Fibroblast of skin of right biceps (primary cell): Measurements from ENCODE around the gene HAPLN1.

Source experiments
- DNase-seq: peaks from one replicate; pipeline ENCODE4 v3.0.0-alpha.2; 2013

Gene HAPLN1

GRCh38 chr5:83636156-83636555 lies 84.5 kb downstream of the HAPLN1 start:
- peak; percentile 37 for DNase-seq

DNA sequence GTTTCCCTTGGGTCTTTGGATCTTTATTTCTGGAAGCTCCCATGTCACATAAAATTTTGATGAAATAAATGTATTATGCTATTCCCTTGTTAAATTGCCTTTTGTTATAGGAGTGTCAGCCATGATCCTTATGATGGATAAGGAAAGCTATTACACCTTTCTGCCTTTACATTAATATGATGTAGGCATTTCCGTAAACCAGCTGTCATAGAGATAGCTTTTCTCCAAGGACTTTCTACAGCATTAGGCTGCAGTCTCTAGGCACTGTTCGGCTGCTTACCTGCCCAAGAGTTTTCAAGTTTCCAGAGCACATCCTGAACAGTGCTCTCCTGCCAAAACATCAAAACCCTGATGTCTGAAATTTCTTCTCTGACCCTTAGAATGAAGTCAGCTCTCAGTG lies 87.4 kb downstream of the HAPLN1 start:
- DNase-seq, result no peak

GRCh38 chr5:83632874-83633273 lies 87.8 kb downstream of the HAPLN1 start:
- peak; percentile 42 for DNase-seq

GRCh38 chr5:83628360-83628759 lies 92.3 kb downstream of the HAPLN1 start:
- DNase-seq, result peak; percentile 3

GRCh38 chr5:83614841-83615240 lies 105.8 kb downstream of the HAPLN1 start:
- no peak for DNase-seq

GRCh38 chr5:83608122-83608521 lies 112.5 kb downstream of the HAPLN1 start:
- DNase-seq, result peak; percentile 41

GRCh38 chr5:83595217-83595616 lies 125.4 kb downstream of the HAPLN1 start:
- no peak for DNase-seq

DNA sequence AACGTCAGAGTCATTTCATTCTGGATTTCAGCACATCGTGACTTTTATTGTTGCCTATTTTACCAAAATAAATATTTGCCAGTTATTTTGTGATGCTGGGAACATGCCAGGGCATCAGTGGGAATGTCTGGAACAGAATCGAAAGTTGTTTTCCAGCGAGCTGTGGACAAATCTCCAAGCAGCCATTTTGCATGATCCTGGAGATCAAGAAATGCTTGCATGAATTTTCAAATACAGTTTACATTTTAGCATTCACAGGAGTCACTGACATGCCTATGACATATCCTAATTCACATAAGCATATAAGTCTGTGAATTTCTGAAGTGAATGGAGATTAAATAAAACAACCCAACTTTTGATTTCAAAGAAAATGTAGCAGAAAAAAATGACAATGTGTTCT lies 129.7 kb downstream of the HAPLN1 start:
- no peak for DNase-seq

- no peak for DNase-seq
Measured at GRCh38 chr5:83589786-83590185, 130.9 kb downstream of the HAPLN1 start.
